Neutrophil (primary cell): ENCODE results near the gene TRPM5.

Experiments
- H3K27ac ChIP-seq: fragments of 200-600 bp; sonication (generic); 2 replicates; pipeline ENCODE4 v1.5.1; 2016; ENCODE audit warnings: mild to moderate bottlenecking, moderate library complexity
- H3K27me3 ChIP-seq: fragments of 200-600 bp; sonication (generic); 2 replicates; pipeline ENCODE4 v1.6.0; 2016; ENCODE audit warnings: mild to moderate bottlenecking
- H3K36me3 ChIP-seq: fragments of 200-600 bp; sonication (generic); 2 replicates; pipeline ENCODE4 v1.5.1; 2017
- H3K4me1 ChIP-seq, 2 experiments: fragments of 200-600 bp in 1 of 2; sonication (generic) in 1 of 2; 1 replicate in 1 of 2; 2 replicates in 1 of 2; pipeline versions ENCODE4 v1.5.1 to v1.6.1; 2013 to 2016; ENCODE audit warnings: low read depth in 1 of 2, low read length in 1 of 2, mild to moderate bottlenecking in 1 of 2, moderate library complexity in 1 of 2; ENCODE audit not compliant: control insufficient read depth in 1 of 2, insufficient read depth in 1 of 2
- H3K4me3 ChIP-seq, 2 experiments: fragments of 200-600 bp in 1 of 2; sonication (generic) in 1 of 2; 1 replicate in 1 of 2; 2 replicates in 1 of 2; pipeline ENCODE4 v1.5.1; 2013 to 2016; ENCODE audit warnings: low read depth in 1 of 2, low read length in 1 of 2, mild to moderate bottlenecking in 1 of 2, moderate library complexity in 1 of 2
- H3K9me3 ChIP-seq: fragments of 200-600 bp; sonication (generic); 2 replicates; pipeline ENCODE4 v1.5.1; 2016
- TF ChIP-seq, protein P1 (sequence below): fragments of 200-600 bp; sonication (generic); IDR thresholded peaks from 2 replicates; pipeline ENCODE4 v1.5.1; 2016; ENCODE audit warnings: antibody characterized with exemption

Gene TRPM5

DNA sequence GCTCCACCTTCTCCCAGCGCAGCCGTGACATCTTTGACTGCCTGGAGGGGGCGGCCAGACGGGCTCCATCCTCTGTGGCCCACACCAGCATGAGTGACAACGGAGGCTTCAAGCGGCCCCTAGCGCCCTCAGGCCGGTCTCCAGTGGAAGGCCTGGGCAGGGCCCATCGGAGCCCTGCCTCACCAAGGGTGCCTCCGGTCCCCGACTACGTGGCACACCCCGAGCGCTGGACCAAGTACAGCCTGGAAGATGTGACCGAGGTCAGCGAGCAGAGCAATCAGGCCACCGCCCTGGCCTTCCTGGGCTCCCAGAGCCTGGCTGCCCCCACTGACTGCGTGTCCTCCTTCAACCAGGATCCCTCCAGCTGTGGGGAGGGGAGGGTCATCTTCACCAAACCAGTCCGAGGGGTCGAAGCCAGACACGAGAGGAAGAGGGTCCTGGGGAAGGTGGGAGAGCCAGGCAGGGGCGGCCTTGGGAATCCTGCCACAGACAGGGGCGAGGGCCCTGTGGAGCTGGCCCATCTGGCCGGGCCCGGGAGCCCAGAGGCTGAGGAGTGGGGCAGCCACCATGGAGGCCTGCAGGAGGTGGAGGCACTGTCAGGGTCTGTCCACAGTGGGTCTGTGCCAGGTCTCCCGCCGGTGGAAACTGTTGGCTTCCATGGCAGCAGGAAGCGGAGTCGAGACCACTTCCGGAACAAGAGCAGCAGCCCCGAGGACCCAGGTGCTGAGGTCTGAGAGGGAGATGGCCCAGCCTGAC lies 41.2 kb downstream of the TRPM5 start:
- Histone ChIP-seq H3K36me3 (peaks cover 31% of the 10 kb centered on the region), H3K4me3 (no peak overlapping the region), H3K27me3 (no peaks in the 10 kb centered on the region), H3K27ac (no peak overlapping the region), H3K9me3 (no peaks in the 10 kb centered on the region), H3K4me1 (peaks cover 21 to 25% of the 10 kb centered on the region in 2 experiments)
- TF ChIP-seq, protein P1, sequence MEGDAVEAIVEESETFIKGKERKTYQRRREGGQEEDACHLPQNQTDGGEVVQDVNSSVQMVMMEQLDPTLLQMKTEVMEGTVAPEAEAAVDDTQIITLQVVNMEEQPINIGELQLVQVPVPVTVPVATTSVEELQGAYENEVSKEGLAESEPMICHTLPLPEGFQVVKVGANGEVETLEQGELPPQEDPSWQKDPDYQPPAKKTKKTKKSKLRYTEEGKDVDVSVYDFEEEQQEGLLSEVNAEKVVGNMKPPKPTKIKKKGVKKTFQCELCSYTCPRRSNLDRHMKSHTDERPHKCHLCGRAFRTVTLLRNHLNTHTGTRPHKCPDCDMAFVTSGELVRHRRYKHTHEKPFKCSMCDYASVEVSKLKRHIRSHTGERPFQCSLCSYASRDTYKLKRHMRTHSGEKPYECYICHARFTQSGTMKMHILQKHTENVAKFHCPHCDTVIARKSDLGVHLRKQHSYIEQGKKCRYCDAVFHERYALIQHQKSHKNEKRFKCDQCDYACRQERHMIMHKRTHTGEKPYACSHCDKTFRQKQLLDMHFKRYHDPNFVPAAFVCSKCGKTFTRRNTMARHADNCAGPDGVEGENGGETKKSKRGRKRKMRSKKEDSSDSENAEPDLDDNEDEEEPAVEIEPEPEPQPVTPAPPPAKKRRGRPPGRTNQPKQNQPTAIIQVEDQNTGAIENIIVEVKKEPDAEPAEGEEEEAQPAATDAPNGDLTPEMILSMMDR: no peak

GRCh38 chr11:2402106-2402505 lies 42.2 kb downstream of the TRPM5 start:
- no peak overlapping the region for H3K27ac ChIP-seq
- no peaks in the 10 kb centered on the region for H3K9me3 ChIP-seq
- peaks cover 31% of the 10 kb centered on the region for H3K36me3 ChIP-seq
- H3K4me3 ChIP-seq: peak overlapping the region in 1 of 2 experiments; percentile 92
- no peaks in the 10 kb centered on the region for H3K27me3 ChIP-seq
- TF ChIP-seq, protein P1: no peak
- H3K4me1 ChIP-seq: peaks cover 21 to 25% of the 10 kb centered on the region in 2 experiments

- Histone ChIP-seq H3K27me3 (no peaks in the 10 kb centered on the region), H3K4me1 (peaks cover 21 to 25% of the 10 kb centered on the region in 2 experiments), H3K9me3 (no peaks in the 10 kb centered on the region), H3K27ac (peak overlapping the region; percentile 96), H3K36me3 (peaks cover 31% of the 10 kb centered on the region), H3K4me3 (peak overlapping the region; percentile 83 to 92)
- TF ChIP-seq, protein P1: no peak
Measured at GRCh38 chr11:2401436-2401984, 42.8 kb downstream of the TRPM5 start.

GRCh38 chr11:2400762-2401435 lies 43.4 kb downstream of the TRPM5 start:
- no peaks in the 10 kb centered on the region for H3K27me3 ChIP-seq
- no peaks in the 10 kb centered on the region for H3K9me3 ChIP-seq
- TF ChIP-seq, protein P1: no peak
- H3K4me1 ChIP-seq: peaks cover 21 to 25% of the 10 kb centered on the region in 2 experiments
- H3K4me3 ChIP-seq: peak overlapping the region; percentile 83 to 92
- H3K36me3 ChIP-seq: peaks cover 31% of the 10 kb centered on the region
- H3K27ac ChIP-seq: peak overlapping the region; percentile 96

DNA sequence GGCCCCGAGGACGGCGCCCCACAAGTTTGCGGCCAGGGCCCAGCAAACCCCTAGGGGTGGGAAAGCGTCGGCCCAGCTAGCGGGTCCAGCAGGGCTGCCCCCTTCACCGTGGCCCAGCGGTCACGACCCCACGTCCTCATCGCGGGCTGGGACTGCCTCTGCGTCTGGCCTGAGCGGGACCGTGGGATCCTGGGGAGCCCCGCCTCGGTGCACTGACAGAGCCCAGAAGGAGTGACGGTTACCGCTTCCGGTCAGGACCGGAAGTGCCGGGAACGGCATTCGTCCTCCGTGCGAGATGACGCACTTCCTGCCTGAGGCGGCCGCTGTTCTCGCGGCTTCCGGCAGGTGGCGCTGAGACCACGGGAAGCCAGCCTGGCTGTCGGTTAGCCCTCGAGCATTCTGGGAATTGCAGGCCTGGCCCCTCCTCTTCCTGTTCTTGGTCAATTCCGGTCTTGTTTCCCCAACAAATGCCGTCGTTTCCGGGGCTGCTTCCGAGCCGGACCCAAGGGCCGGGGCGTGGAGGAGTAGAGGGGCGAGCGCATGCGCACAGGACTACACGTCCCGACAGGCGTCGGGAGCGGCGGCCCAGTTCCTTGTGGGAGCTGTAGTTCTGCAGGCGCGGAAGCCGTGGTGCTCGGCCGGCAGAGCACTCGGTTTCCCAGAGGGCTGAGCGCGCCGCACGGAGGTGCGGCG lies 44.1 kb downstream of the TRPM5 start, which contains the start of gene TSSC4:
Gene TSSC4 (plus strand): TSS at position 682 of the 693 bp plus-strand sequence. CDS start 1,884 bp downstream, outside the sequence.
- Histone ChIP-seq H3K27ac (peak within 1 kb of the TSS; percentile 96), H3K27me3 (no peaks in the 10 kb centered on the region), H3K9me3 (no peaks in the 10 kb centered on the region), H3K4me1 (peaks cover 21 to 25% of the 10 kb centered on the region in 2 experiments), H3K36me3 (peaks cover 31% of the 10 kb centered on the region), H3K4me3 (peak within 1 kb of the TSS; percentile 83 to 92)
- TF ChIP-seq, protein P1: peak; percentile 100
